Prostate gland (tissue), 2 donors: Measurements from ENCODE around the gene C6orf47. TPM values are rescaled to one million over a fixed set of nuclear protein-coding genes. Genes with fewer than 3 reads are reported as not detected.

Source experiments
- DNase-seq: peaks from one replicate; pipeline ENCODE4 v3.0.0-alpha.2; 2019; ENCODE audit warnings: low spot score
- H3K27ac ChIP-seq, 2 donors: fragments of 200-600 bp; sonication (generic); 2 replicates each; pipeline ENCODE4 v1.5.1; 2017 to 2019
- H3K27me3 ChIP-seq: fragments of 200-600 bp; sonication (generic); replicated peaks from 2 replicates; pipeline ENCODE4 v1.5.1; 2019; ENCODE audit not compliant: insufficient read depth
- H3K36me3 ChIP-seq, 2 donors: fragments of 200-600 bp; sonication (generic); 1 replicate in 1 of 2; 2 replicates in 1 of 2; pipeline versions ENCODE4 v1.5.1 to v1.8.1; 2017 to 2019
- H3K4me1 ChIP-seq: fragments of 200-600 bp; sonication (generic); replicated peaks from 2 replicates; pipeline ENCODE4 v1.5.1; 2019
- H3K4me3 ChIP-seq, 2 donors: fragments of 200-600 bp; sonication (generic); 2 replicates each; pipeline ENCODE4 v1.5.1; 2017 to 2019
- H3K9me3 ChIP-seq: fragments of 200-600 bp; sonication (generic); 2 replicates; pipeline ENCODE4 v1.5.1; 2017
- POLR2A ChIP-seq: fragments of 450-650 bp; IDR thresholded peaks from one replicate; pipeline ENCODE4 v1.6.1; 2016; ENCODE audit warnings: antibody characterized with exemption, mild to moderate bottlenecking
- POLR2AphosphoS5 ChIP-seq: sonication (generic); formaldehyde crosslinking; IDR thresholded peaks from one replicate; pipeline ENCODE4 v1.6.1; 2017; ENCODE audit warnings: antibody characterized with exemption
- WGBS: methylation state at CpG from one replicate; pipeline ENCODE4 v1.1.5; 2018; 5-methylcytosine and 5-hydroxymethylcytosine counted together
- intact Hi-C: fragments of 100-400 bp; cut with DNase I; formaldehyde crosslinking; loops from one replicate; pipeline ENCODE4 v1.14.2; 2022
- total RNA-seq, 2 donors: library from RNA; depleted of rRNA; stranded (reverse); fragments of >200 nt; gene quantifications; one replicate each; pipeline ENCODE4 v1.1.0, GENCODE V29; 2016
- TF ChIP-seq, protein P1 (sequence below), 4 experiments: fragments of 200-600 bp in 2 of 4; fragments of 450-650 bp in 2 of 4; sonication (generic) in 2 of 4; IDR thresholded peaks; 1 replicate in 3 of 4; 2 replicates in 1 of 4; pipeline ENCODE4 v1.5.1; 2016 to 2019; ENCODE audit warnings: antibody characterized with exemption in 4 of 4, mild to moderate bottlenecking in 2 of 4, moderate library complexity in 2 of 4

Gene C6orf47
- total RNA-seq, 2 donors from 2014 or later = 25.5 to 30.1 TPM

DNA sequence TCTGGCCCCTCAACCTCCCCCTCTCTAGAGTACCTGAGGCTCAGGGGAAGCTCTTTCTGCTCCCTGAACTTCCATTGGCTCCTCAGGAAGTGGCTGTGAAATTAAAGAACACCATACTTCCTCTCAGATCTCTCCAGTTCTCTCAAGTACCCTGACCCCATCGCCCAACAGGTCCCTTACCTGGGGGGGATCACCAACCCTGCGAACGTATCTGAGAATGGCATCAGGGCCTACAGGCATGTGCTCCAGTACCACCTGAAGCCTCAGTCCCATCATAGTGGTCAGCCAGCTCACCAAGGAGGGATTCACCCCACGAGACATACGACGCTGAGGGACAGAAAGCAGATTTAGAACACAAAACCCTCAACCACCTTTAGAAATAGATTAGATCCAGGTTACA lies 20.0 kb downstream of the C6orf47 start:
- Histone ChIP-seq H3K36me3 (peaks cover 39 to 63% of the 10 kb centered on the region in 2 donors), H3K4me1 (no peaks in the 10 kb centered on the region), H3K27ac (no peak overlapping the region), H3K9me3 (no peaks in the 10 kb centered on the region), H3K4me3 (no peak overlapping the region), H3K27me3 (no peaks in the 10 kb centered on the region)
- no peak for DNase-seq
- TF ChIP-seq, protein P1, sequence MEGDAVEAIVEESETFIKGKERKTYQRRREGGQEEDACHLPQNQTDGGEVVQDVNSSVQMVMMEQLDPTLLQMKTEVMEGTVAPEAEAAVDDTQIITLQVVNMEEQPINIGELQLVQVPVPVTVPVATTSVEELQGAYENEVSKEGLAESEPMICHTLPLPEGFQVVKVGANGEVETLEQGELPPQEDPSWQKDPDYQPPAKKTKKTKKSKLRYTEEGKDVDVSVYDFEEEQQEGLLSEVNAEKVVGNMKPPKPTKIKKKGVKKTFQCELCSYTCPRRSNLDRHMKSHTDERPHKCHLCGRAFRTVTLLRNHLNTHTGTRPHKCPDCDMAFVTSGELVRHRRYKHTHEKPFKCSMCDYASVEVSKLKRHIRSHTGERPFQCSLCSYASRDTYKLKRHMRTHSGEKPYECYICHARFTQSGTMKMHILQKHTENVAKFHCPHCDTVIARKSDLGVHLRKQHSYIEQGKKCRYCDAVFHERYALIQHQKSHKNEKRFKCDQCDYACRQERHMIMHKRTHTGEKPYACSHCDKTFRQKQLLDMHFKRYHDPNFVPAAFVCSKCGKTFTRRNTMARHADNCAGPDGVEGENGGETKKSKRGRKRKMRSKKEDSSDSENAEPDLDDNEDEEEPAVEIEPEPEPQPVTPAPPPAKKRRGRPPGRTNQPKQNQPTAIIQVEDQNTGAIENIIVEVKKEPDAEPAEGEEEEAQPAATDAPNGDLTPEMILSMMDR (IDR thresholded peaks at IDR 0.05) = no peak
- TF ChIP-seq POLR2AphosphoS5 (no peak), POLR2A (no peak)
- WGBS = 97% methylated on average over 6 of the region's 6 CpGs
- intact Hi-C loops = no loop called here

DNA sequence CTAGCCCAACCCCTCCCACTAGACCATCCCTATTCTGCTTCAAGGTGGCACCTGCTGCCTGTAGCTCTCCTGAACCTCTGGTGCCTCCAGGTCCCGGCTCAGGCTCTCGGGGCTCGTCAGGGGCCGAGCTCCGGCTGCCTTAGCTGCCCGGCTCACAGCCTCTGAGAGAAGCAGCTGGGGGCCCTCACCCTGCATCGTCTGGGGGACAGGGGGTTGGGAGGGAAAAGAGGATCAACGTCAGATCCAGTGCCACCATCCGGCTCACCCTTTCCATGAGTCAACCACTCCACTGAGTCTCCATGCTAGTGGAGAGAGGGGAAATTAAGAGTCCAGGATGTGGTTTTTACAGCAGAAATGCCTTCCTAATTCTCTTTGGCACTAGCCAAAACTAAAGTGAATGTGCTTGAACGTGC lies 21.1 kb downstream of the C6orf47 start:
- no peaks in the 10 kb centered on the region for H3K27me3 ChIP-seq
- 60% methylated on average over 5 of the region's 10 CpGs for WGBS
- TF ChIP-seq, protein P1 (IDR thresholded peaks at IDR 0.05) = no peak
- TF ChIP-seq POLR2A (no peak), POLR2AphosphoS5 (no peak)
- DNase-seq = no peak
- no peak overlapping the region for H3K4me3 ChIP-seq
- H3K27ac ChIP-seq = no peak overlapping the region
- no peaks in the 10 kb centered on the region for H3K4me1 ChIP-seq
- H3K36me3 ChIP-seq = peaks cover 40 to 60% of the 10 kb centered on the region in 2 donors
- intact Hi-C loops = no loop called here
- H3K9me3 ChIP-seq = no peaks in the 10 kb centered on the region

DNA sequence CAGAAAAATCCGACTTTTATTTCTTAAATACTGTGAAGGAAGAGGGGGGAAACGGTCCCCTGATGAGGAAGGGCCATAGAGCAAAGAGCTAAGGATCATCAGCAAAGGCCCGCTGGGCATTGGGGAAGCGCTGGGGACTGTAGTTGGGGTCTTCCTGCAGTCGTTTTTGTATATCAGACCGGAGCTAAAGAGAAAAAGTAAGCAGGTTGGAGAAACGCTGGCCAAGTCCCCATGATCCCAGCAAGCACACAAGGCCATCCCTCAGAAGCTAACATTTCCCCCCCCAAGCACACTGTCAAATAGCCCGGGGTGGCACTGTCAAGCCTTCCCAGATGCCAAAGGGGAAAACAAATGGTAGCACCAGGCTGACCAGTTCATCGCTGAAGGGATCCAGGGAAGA lies 21.5 kb downstream of the C6orf47 start:
- DNase-seq = no peak
- no peak overlapping the region for H3K27ac ChIP-seq
- peaks cover 37 to 56% of the 10 kb centered on the region in 2 donors for H3K36me3 ChIP-seq
- H3K9me3 ChIP-seq = no peaks in the 10 kb centered on the region
- 73% methylated on average over 9 of the region's 9 CpGs for WGBS
- TF ChIP-seq POLR2A (no peak), POLR2AphosphoS5 (no peak)
- TF ChIP-seq, protein P1 (IDR thresholded peaks at IDR 0.05) = no peak
- H3K27me3 ChIP-seq = no peaks in the 10 kb centered on the region
- intact Hi-C loops = no loop called here
- H3K4me3 ChIP-seq = no peak overlapping the region
- no peaks in the 10 kb centered on the region for H3K4me1 ChIP-seq

DNA sequence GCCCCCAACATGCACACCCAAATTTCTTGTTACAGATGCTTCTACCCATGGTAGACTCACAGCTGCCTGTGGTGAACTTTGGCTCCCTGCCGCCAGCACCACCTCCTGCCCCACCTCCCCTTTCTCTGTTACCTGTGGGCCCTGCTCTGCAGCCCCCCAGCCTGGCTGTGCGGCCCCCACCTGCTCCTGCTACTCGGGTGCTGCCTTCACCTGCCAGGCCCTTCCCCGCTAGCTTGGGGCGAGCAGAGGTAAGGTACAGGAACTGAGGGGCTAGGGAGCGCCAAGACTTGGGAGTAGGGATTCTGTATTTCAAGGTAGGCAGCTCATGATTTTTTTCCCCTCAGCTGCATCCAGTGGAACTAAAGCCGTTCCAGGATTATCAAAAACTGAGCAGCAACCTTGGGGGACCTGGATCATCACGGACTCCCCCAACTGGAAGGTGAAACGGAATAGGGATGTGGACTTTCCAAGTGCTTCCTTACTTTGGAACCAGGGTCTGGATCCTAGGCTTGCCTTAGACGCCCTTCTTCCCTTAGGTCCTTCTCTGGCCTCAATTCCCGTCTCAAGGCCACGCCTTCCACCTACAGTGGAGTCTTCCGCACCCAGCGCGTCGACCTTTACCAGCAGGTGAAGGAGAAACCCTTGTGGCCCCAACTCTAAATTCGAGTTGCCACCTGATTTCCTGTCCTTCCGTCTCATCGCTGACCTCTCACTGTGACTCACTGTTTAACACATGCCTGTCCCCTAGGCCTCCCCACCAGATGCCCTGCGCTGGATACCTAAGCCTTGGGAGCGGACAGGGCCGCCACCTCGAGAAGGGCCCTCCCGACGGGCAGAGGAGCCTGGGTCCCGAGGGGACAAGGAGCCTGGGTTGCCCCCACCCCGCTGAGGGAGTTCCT lies 23.6 kb downstream of the C6orf47 start:
- Histone ChIP-seq H3K9me3 (no peaks in the 10 kb centered on the region), H3K4me3 (no peak overlapping the region), H3K27me3 (no peaks in the 10 kb centered on the region), H3K27ac (no peak overlapping the region), H3K36me3 (peaks cover 31 to 44% of the 10 kb centered on the region in 2 donors), H3K4me1 (no peaks in the 10 kb centered on the region)
- intact Hi-C loops = no loop called here
- DNase-seq = no peak
- TF ChIP-seq POLR2AphosphoS5 = no peak
- TF ChIP-seq, protein P1 (IDR thresholded peaks at IDR 0.05) = no peak
- no peak for TF ChIP-seq POLR2A
- 74% methylated on average over 27 of the region's 27 CpGs for WGBS
